ENCODE data around the gene SSRP1. TPM values are rescaled to one million over a fixed set of nuclear protein-coding genes. Genes with fewer than 3 reads are reported as not detected.

SSRP1 gene
- total RNA-seq, 1 donor from 2014 or later = 131 TPM

GRCh38 chr11:57306161-57306876 lies 29.4 kb downstream of the SSRP1 start:
- TF ChIP-seq, protein P1, sequence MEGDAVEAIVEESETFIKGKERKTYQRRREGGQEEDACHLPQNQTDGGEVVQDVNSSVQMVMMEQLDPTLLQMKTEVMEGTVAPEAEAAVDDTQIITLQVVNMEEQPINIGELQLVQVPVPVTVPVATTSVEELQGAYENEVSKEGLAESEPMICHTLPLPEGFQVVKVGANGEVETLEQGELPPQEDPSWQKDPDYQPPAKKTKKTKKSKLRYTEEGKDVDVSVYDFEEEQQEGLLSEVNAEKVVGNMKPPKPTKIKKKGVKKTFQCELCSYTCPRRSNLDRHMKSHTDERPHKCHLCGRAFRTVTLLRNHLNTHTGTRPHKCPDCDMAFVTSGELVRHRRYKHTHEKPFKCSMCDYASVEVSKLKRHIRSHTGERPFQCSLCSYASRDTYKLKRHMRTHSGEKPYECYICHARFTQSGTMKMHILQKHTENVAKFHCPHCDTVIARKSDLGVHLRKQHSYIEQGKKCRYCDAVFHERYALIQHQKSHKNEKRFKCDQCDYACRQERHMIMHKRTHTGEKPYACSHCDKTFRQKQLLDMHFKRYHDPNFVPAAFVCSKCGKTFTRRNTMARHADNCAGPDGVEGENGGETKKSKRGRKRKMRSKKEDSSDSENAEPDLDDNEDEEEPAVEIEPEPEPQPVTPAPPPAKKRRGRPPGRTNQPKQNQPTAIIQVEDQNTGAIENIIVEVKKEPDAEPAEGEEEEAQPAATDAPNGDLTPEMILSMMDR (IDR thresholded peaks at IDR 0.05; ENCODE audit: unreplicated experiment) = no peak
- Mint-ChIP-seq H3K27me3 (no peaks in the 10 kb centered on the region), H3K9me3 (ENCODE audit: low read depth) (no peaks in the 10 kb centered on the region), H3K4me1 (ENCODE audit: low read depth) (peaks cover 28% of the 10 kb centered on the region), H3K27ac (peak overlapping the region; percentile 53), H3K4me3 (ENCODE audit: low read depth) (no peak overlapping the region), H3K36me3 (ENCODE audit: insufficient read depth) (peaks cover 39% of the 10 kb centered on the region)
- DNase-seq (ENCODE audit: low spot score, unreplicated experiment) = no peak

DNA sequence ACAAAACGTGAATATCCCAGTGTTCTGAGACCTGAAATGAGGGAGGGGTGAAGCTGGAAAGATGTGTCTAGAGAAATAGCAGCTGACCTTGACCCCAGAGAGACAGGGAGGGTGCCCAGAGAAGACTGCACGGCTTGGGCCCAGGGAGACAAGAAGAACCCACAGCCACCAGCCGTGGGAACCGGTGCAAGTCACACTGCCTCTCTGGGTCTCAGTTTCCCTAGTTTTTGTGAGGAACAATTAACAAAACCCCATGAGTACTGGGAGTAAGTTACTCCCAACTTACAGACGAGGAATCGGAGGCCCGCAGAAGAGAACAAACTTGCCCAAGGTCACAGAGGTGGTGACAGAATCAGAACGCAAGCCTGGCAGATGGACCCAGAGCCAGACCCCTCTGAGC lies 30.2 kb downstream of the SSRP1 start:
- Mint-ChIP-seq H3K4me3 (ENCODE audit: low read depth) (no peak overlapping the region), H3K27ac (no peak overlapping the region)
- TF ChIP-seq, protein P1 (IDR thresholded peaks at IDR 0.05; ENCODE audit: unreplicated experiment) = no peak

GRCh38 chr11:57303990-57304579 lies 31.6 kb downstream of the SSRP1 start:
- peaks cover 25% of the 10 kb centered on the region for H3K4me1 Mint-ChIP-seq (ENCODE audit: low read depth)
- H3K27me3 Mint-ChIP-seq = no peaks in the 10 kb centered on the region
- TF ChIP-seq, protein P1 (IDR thresholded peaks at IDR 0.05; ENCODE audit: unreplicated experiment) = no peak
- H3K36me3 Mint-ChIP-seq (ENCODE audit: insufficient read depth) = peaks cover 46% of the 10 kb centered on the region
- no peaks in the 10 kb centered on the region for H3K9me3 Mint-ChIP-seq (ENCODE audit: low read depth)
- H3K4me3 Mint-ChIP-seq (ENCODE audit: low read depth) = peak overlapping the region; percentile 33
- peak overlapping the region; percentile 87 for H3K27ac Mint-ChIP-seq
- no peak for DNase-seq (ENCODE audit: low spot score, unreplicated experiment)

More for the DNA sequence above, 30.2 kb downstream of the SSRP1 start:
- Mint-ChIP-seq H3K36me3 (ENCODE audit: insufficient read depth) (peaks cover 46% of the 10 kb centered on the region), H3K4me1 (ENCODE audit: low read depth) (peaks cover 25% of the 10 kb centered on the region), H3K27me3 (no peaks in the 10 kb centered on the region), H3K9me3 (ENCODE audit: low read depth) (no peaks in the 10 kb centered on the region)
- no peak for DNase-seq (ENCODE audit: low spot score, unreplicated experiment)

GRCh38 chr11:57303280-57303989 lies 32.3 kb downstream of the SSRP1 start:
- TF ChIP-seq, protein P1 (IDR thresholded peaks at IDR 0.05; ENCODE audit: unreplicated experiment) = no peak
- H3K27me3 Mint-ChIP-seq = no peaks in the 10 kb centered on the region
- H3K4me1 Mint-ChIP-seq (ENCODE audit: low read depth) = peaks cover 25% of the 10 kb centered on the region
- no peak overlapping the region for H3K4me3 Mint-ChIP-seq (ENCODE audit: low read depth)
- DNase-seq (ENCODE audit: low spot score, unreplicated experiment) = no peak
- peaks cover 44% of the 10 kb centered on the region for H3K36me3 Mint-ChIP-seq (ENCODE audit: insufficient read depth)
- no peaks in the 10 kb centered on the region for H3K9me3 Mint-ChIP-seq (ENCODE audit: low read depth)
- H3K27ac Mint-ChIP-seq = peak overlapping the region; percentile 87

DNA sequence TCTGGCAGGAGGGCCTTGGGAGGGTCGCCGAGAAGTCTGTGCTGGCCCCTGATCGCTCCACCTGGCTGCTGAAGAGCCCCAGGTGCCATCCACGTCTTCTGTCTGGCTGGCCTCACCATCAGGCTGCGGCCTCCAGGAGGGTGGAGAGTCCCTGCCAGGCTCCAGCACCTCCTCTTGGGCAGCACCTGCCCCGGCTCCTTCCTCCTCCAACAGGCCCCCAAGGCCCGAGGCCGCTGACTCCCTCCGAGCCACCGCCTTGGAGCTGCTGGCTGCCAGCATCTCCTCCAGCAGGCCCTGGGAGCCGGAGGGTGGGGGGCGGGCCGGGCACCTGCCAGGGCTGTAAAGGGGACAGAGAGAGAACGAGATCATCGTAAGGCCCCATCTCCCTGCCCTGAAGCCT lies 33.2 kb downstream of the SSRP1 start:
- DNase-seq (ENCODE audit: low spot score, unreplicated experiment) = no peak

More for the DNA sequence above, 33.2 kb downstream of the SSRP1 start:
- H3K27ac Mint-ChIP-seq = no peak overlapping the region
- TF ChIP-seq, protein P1 (IDR thresholded peaks at IDR 0.05; ENCODE audit: unreplicated experiment) = no peak
- H3K4me3 Mint-ChIP-seq (ENCODE audit: low read depth) = no peak overlapping the region
- no peaks in the 10 kb centered on the region for H3K27me3 Mint-ChIP-seq
- peaks cover 24% of the 10 kb centered on the region for H3K4me1 Mint-ChIP-seq (ENCODE audit: low read depth)
- peaks cover 45% of the 10 kb centered on the region for H3K36me3 Mint-ChIP-seq (ENCODE audit: insufficient read depth)
- H3K9me3 Mint-ChIP-seq (ENCODE audit: low read depth) = no peaks in the 10 kb centered on the region
